H1 (cell line): ENCODE measurements around the gene ARHGEF4. TPM values are rescaled to one million over a fixed set of nuclear protein-coding genes. Genes with fewer than 3 reads are reported as not detected.

Experiments
- CTCF ChIA-PET: fragments of 300-600 bp; sonication (Branson Sonifier 250); formaldehyde crosslinking; loops from one replicate; lab custom pipeline; 2021; ENCODE audit not compliant: partially characterized antibody; lab: Charles Lee
- POLR2A ChIA-PET: fragments of 300-600 bp; sonication (Branson Sonifier 250); formaldehyde crosslinking; loops from one replicate; lab custom pipeline; 2021; ENCODE audit warnings: inconsistent platforms; ENCODE audit not compliant: partially characterized antibody; lab: Charles Lee
- DNase-seq, 2 experiments: peaks; one replicate each; pipeline versions ENCODE4 v3.0.0 to v3.0.0-alpha.2; 2010 to 2022; ENCODE audit warnings: low spot score in 2 of 2, low read depth in 1 of 2, mixed read lengths in 1 of 2
- FAIRE-seq: peaks from 2 replicates; lab custom pipeline; 2011; peaks lifted over from hg19 to GRCh38; lab: Jason Lieb, UNC
- H2AFZ ChIP-seq: 2 replicates; pipeline ENCODE4 v1.8.1; 2012; ENCODE audit warnings: low read length, inconsistent platforms
- H2AK5ac ChIP-seq: 2 replicates; pipeline ENCODE4 v1.6.1; 2013; ENCODE audit warnings: low read depth, low read length
- H2BK120ac ChIP-seq: replicated peaks from 2 replicates; pipeline ENCODE3; 2013; ENCODE audit warnings: low read depth, low read length, inconsistent platforms
- H2BK12ac ChIP-seq: 2 replicates; pipeline ENCODE4 v1.6.1; 2013; ENCODE audit warnings: low read depth, low read length
- H2BK15ac ChIP-seq: 2 replicates; pipeline ENCODE4 v1.6.1; 2013; ENCODE audit warnings: low read length
- H2BK20ac ChIP-seq: 2 replicates; pipeline ENCODE4 v1.6.1; 2013; ENCODE audit warnings: low read length
- H2BK5ac ChIP-seq: 2 replicates; pipeline ENCODE4 v1.6.1; 2013; ENCODE audit warnings: low read depth, low read length
- H3K14ac ChIP-seq: 2 replicates; pipeline ENCODE4 v1.6.1; 2013; ENCODE audit warnings: inconsistent platforms; ENCODE audit not compliant: insufficient read length
- H3K18ac ChIP-seq: 2 replicates; pipeline ENCODE4 v1.6.1; 2013; ENCODE audit warnings: low read length; ENCODE audit errors: extremely low read depth
- H3K23ac ChIP-seq: 2 replicates; pipeline ENCODE4 v1.6.1; 2013; ENCODE audit warnings: inconsistent platforms; ENCODE audit not compliant: insufficient read length
- H3K23me2 ChIP-seq: 2 replicates; pipeline ENCODE4 v1.6.1; 2013; ENCODE audit warnings: low read depth, low read length
- H3K27ac ChIP-seq: 2 replicates; pipeline ENCODE4 v1.6.1; 2011; ENCODE audit warnings: low read depth, low read length, inconsistent platforms
- H3K27me3 ChIP-seq, 4 experiments: replicated peaks in 1 of 4; 1 replicate in 1 of 4; 2 replicates in 3 of 4; pipeline versions ENCODE4 v1.6.1 to v1.8.1; 2011 to 2013; ENCODE audit warnings: low read length in 3 of 4, mild to moderate bottlenecking in 3 of 4, inconsistent platforms in 2 of 4, mixed read lengths in 2 of 4, moderate library complexity in 1 of 4; ENCODE audit not compliant: control insufficient read depth in 3 of 4, insufficient read depth in 3 of 4; ENCODE audit errors: extremely low read depth in 1 of 4
- H3K36me3 ChIP-seq, 4 experiments: 2 replicates each; pipeline versions ENCODE4 v1.6.1 to v1.8.1; 2011 to 2013; ENCODE audit warnings: mild to moderate bottlenecking in 4 of 4, low read length in 3 of 4, moderate library complexity in 2 of 4, control low read depth in 1 of 4, inconsistent platforms in 1 of 4; ENCODE audit not compliant: insufficient read depth in 4 of 4, control insufficient read depth in 2 of 4
- H3K4ac ChIP-seq: replicated peaks from 2 replicates; pipeline ENCODE3; 2013; ENCODE audit warnings: low read length, low read depth, mixed read lengths, inconsistent platforms; ENCODE audit not compliant: insufficient read length
- H3K4me1 ChIP-seq, 4 experiments: replicated peaks in 1 of 4; 1 replicate in 1 of 4; 2 replicates in 3 of 4; pipeline versions ENCODE4 v1.6.1 to v1.8.1; 2011 to 2013; ENCODE audit warnings: low read length in 3 of 4, inconsistent platforms in 2 of 4, mixed read lengths in 1 of 4; ENCODE audit not compliant: insufficient read depth in 4 of 4, control insufficient read depth in 3 of 4
- H3K4me2 ChIP-seq, 2 experiments: 2 replicates each; pipeline versions ENCODE4 v1.6.1 to v1.8.1; 2011 to 2013; ENCODE audit warnings: low read depth in 2 of 2, low read length in 2 of 2, control low read depth in 1 of 2, inconsistent platforms in 1 of 2, mild to moderate bottlenecking in 1 of 2; ENCODE audit not compliant: insufficient read depth in 1 of 2
- H3K4me3 ChIP-seq, 4 experiments: fragments of 200-600, 300-600 bp in 1 of 4; sonication (generic), shearing (Covaris generic), sonication (Bioruptor Twin) in 1 of 4; 2 replicates each; pipeline versions ENCODE4 v1.5.1 to v1.8.1; 2011 to 2016; ENCODE audit warnings: low read length in 4 of 4, low read depth in 3 of 4, control low read depth in 2 of 4, inconsistent platforms in 2 of 4, mild to moderate bottlenecking in 2 of 4, mixed read lengths in 1 of 4, moderate library complexity in 1 of 4; ENCODE audit not compliant: insufficient read depth in 2 of 4; ENCODE audit errors: extremely low read depth in 1 of 4
- H3K56ac ChIP-seq: replicated peaks from 2 replicates; pipeline ENCODE3; 2013; ENCODE audit warnings: low read depth, mild to moderate bottlenecking, mixed read lengths, low read length, inconsistent platforms; ENCODE audit not compliant: insufficient read length
- H3K79me1 ChIP-seq: 2 replicates; pipeline ENCODE4 v1.6.1; 2013; ENCODE audit warnings: low read depth, low read length, control low read depth
- H3K79me2 ChIP-seq, 2 experiments: 2 replicates each; pipeline versions ENCODE4 v1.6.1 to v1.8.1; 2012 to 2013; ENCODE audit warnings: low read length in 2 of 2, mild to moderate bottlenecking in 2 of 2, inconsistent platforms in 1 of 2; ENCODE audit not compliant: insufficient read depth in 2 of 2, control insufficient read depth in 1 of 2
- H3K9ac ChIP-seq, 4 experiments: replicated peaks in 1 of 4; 1 replicate in 1 of 4; 2 replicates in 3 of 4; pipeline versions ENCODE4 v1.6.1 to v1.8.1; 2011 to 2013; ENCODE audit warnings: low read depth in 3 of 4, low read length in 3 of 4, control low read depth in 2 of 4, mild to moderate bottlenecking in 2 of 4, moderate library complexity in 2 of 4, inconsistent platforms in 1 of 4; ENCODE audit errors: extremely low read depth in 1 of 4
- H3K9me3 ChIP-seq, 2 experiments: 2 replicates each; pipeline versions ENCODE4 v1.6.1 to v1.8.1; 2012 to 2013; ENCODE audit warnings: mild to moderate bottlenecking in 2 of 2, moderate library complexity in 2 of 2, control low read depth in 1 of 2, inconsistent platforms in 1 of 2, low read depth in 1 of 2, low read length in 1 of 2, mixed read lengths in 1 of 2; ENCODE audit not compliant: insufficient read depth in 2 of 2
- H4K20me1 ChIP-seq, 2 experiments: replicated peaks in 1 of 2; 2 replicates each; pipeline versions ENCODE3 to v1.8.1; 2011 to 2013; ENCODE audit warnings: inconsistent platforms in 2 of 2, low read length in 2 of 2, mild to moderate bottlenecking in 1 of 2; ENCODE audit not compliant: insufficient read depth in 2 of 2, control insufficient read depth in 1 of 2
- H4K5ac ChIP-seq: 2 replicates; pipeline ENCODE4 v1.6.1; 2013; ENCODE audit warnings: low read length, low read depth, mixed read lengths, inconsistent platforms; ENCODE audit not compliant: insufficient read length
- H4K8ac ChIP-seq: 2 replicates; pipeline ENCODE4 v1.8.0; 2013; ENCODE audit warnings: mild to moderate bottlenecking, moderate library complexity, low read length, inconsistent platforms; ENCODE audit not compliant: insufficient read depth; ENCODE audit errors: extremely low read depth
- H4K91ac ChIP-seq: replicated peaks from 2 replicates; pipeline ENCODE3; 2013; ENCODE audit warnings: low read length, mixed read lengths, inconsistent platforms; ENCODE audit not compliant: insufficient read length
- ASH2L ChIP-seq: fragments of 200-600, 300-600 bp; sonication (generic); IDR thresholded peaks from one replicate; pipeline ENCODE4 v1.7.1; 2017; ENCODE audit warnings: low read length
- EGR1 ChIP-seq: IDR thresholded peaks from 2 replicates; pipeline ENCODE4 v1.6.1; 2011; ENCODE audit warnings: low read depth, low read length, borderline replicate concordance
- POLR2AphosphoS5 ChIP-seq: IDR thresholded peaks from 2 replicates; pipeline ENCODE4 v1.6.1; 2011; ENCODE audit warnings: low read depth, low read length
- SP4 ChIP-seq: IDR thresholded peaks from 2 replicates; pipeline ENCODE4 v1.6.1; 2012; ENCODE audit warnings: low read length, inconsistent platforms
- SUZ12 ChIP-seq: fragments of 200-600 bp; sonication (generic); IDR thresholded peaks from 2 replicates; pipeline ENCODE4 v1.6.1; 2012; ENCODE audit warnings: mild to moderate bottlenecking, inconsistent platforms, low read length, moderate library complexity, mixed read lengths
- WGBS, 2 experiments: shearing (Covaris generic) in 1 of 2; methylation state at CpG; one replicate each; pipeline versions ENCODE4 v1.1.6 to v1.1.7; 2013 to 2015; ENCODE audit warnings: low lambda C conversion rate in 2 of 2, mixed read lengths in 2 of 2, inconsistent platforms in 1 of 2, low coverage in 1 of 2, missing lambda C conversion rate in 1 of 2; ENCODE audit not compliant: insufficient replicate concordance in 2 of 2, insufficient coverage in 1 of 2, insufficient read length in 1 of 2; ENCODE audit errors: extremely low coverage in 1 of 2, missing lambda C conversion rate in 1 of 2; 5-methylcytosine and 5-hydroxymethylcytosine counted together
- polyA plus RNA-seq, 7 experiments: library from polyadenylated mRNA; depleted of rRNA in 3 of 7; stranded (reverse) in 5 of 7; unstranded in 2 of 7; fragments of >200 nt in 5 of 7; fragments of 200-250 nt in 2 of 7; gene quantifications; 1 replicate in 5 of 7; 2 replicates in 1 of 7; 4 replicates in 1 of 7; pipeline versions ENCODE4 v1.2.1 to v1.2.3, GENCODE V29; 2011 to 2013; ENCODE audit warnings: missing spikeins in 2 of 7, mixed read lengths in 2 of 7
- total RNA-seq: library from RNA; stranded (reverse); fragmentation: NEBNext Ultra II Directional; extraction: Animal tissue kit (Norgen Biotek cat#: 25700); gene quantifications from 2 replicates; pipeline ENCODE4 v1.2.1, GENCODE V29; 2021

The ARHGEF4 gene
- total and polyA plus RNA-seq, 2 of the 8 experiments (the other 6 are each of a cell fraction or from before 2014, with no cell fraction given) = 10.6 to 14.6 TPM

DNA sequence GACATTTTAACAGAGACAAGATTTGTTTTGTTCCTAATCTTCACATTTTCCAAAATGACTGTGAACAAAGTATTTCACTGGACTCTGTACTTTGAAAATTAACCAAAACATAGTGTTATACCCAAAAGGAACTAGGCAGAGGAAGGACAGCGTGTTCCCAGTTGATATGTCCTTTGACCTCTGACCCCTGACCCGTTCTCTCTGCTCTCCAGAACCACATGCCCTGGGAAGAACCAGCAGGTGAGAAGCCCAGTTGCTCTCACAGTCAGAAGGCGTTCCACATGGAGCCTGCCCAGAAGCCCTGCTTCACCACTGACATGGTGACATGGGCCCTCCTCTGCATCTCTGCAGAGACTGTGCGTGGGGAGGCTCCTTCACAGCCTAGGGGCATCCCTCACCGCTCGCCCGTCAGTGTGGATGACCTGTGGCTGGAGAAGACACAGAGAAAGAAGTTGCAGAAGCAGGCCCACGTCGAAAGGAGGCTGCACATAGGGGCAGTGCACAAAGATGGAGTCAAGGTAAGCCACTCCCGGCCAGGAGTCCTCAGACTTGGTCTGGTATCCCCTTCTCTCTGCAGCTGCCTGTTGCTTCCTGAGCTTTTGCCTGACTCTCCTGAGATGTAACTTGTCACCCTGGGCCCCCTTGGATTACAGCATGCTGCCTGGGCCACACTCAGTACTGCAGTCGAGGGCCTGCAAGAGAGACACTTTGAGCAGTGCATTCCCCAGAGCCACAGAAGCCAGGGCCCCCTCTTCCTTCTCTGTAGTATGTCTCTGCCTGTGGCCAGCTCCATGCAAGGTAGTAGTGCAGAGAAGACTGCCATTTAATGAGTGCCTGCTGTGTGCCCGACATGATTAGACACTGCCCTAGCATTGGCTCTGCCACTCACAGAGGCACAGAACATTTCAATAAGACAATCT, 94.3 kb downstream of the ARHGEF4 start:
- Histone ChIP-seq H3K23me2 (no peaks in the 10 kb centered on the region), H2BK15ac (no peak overlapping the region), H3K18ac (no peak overlapping the region), H3K23ac (no peak overlapping the region), H3K79me1 (no peaks in the 10 kb centered on the region), H3K4me2 (no peak overlapping the region), H4K91ac (no peak overlapping the region), H2BK5ac (no peak overlapping the region), H4K5ac (no peak overlapping the region), H2BK20ac (no peak overlapping the region), H2AFZ (no peak overlapping the region), H3K9me3 (peaks cover 4 to 5% of the 10 kb centered on the region in 2 experiments; a peak in 1 of 4 replicates), H3K4me3 (no peak overlapping the region), H3K14ac (no peak overlapping the region), H2BK120ac (no peak overlapping the region), H2BK12ac (no peak overlapping the region), H3K27ac (no peak overlapping the region), H2AK5ac (no peak overlapping the region), H3K9ac (no peak overlapping the region), H3K4me1 (peaks cover 0 to 7% (median 0%) of the 10 kb centered on the region in 4 experiments; a peak in 2 of 7 replicates), H3K79me2 (no peaks in the 10 kb centered on the region), H3K56ac (no peak overlapping the region), H4K8ac (no peak overlapping the region), H3K27me3 (no peaks in the 10 kb centered on the region), H3K4ac (no peak overlapping the region), H3K36me3 (no peaks in the 10 kb centered on the region), H4K20me1 (no peaks in the 10 kb centered on the region)
- no peak for TF ChIP-seq EGR1
- no peak for TF ChIP-seq SUZ12
- TF ChIP-seq SP4 = no peak
- no peak for TF ChIP-seq ASH2L
- TF ChIP-seq POLR2AphosphoS5 = no peak
- ChIA-PET CTCF (no interaction called here), POLR2A (no interaction called here)
- WGBS, 2 experiments = 89% methylated on average over 12 of the region's 12 CpGs; no CpG with 5 or more reads in 1 of the 2 experiments
- DNase-seq = no peak
- FAIRE-seq = no peak
